ENCODE results near the gene DUSP18.
"Not testable (repeated sequence)": the region's sequence is repeated elsewhere in the genome, so short reads cannot be mapped to it uniquely, and the experiment has no call there.

Gene DUSP18

DNA sequence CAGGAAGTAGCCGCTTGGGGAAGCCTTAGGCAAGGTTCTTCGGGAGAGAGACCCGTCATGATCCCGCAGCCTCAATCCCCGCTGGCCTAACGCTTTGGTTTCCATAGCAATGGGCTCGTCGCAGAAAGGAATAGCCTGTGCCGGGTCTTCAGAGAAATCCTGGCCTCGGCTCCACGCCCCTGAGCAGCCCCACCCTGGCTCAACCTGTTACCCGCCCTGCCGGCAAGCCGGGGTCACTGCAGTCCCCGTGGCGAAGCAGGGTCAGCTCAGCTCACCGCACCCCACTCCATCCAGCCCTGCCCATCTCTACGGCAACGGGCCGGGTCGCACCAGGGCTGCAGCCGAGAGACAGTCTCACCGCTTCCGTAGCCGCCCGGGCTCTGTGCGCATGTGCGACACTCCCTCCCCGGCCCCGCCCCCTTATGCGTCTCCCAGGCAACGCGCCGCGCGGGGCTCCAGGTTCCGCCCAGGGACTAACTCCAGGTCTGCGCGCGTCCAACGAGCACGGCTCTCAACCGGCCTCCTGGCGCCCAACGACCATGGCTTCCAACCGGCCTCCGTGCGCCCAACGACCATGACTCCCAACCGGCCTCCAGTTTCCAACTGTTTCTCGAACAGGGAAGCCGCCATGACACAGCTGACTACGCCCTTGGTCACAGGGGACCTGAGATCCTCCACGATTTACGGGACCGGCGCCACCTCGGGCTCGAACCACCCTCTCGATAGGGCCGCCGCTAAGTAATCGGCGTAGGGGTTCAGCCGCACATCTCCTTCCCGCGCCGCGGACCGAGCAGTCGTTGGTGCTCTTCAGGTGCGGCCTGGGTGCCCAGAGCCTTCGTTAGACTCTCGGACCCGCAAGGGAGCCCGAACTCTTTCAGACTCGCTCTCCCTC is at the start of gene DUSP18:
Gene DUSP18 (minus strand): TSS at position 382 of the 892 bp plus-strand sequence. CDS start 3,872 bp downstream, outside the sequence.
- peak; percentile 88 to 91 for DNase-seq

DNA sequence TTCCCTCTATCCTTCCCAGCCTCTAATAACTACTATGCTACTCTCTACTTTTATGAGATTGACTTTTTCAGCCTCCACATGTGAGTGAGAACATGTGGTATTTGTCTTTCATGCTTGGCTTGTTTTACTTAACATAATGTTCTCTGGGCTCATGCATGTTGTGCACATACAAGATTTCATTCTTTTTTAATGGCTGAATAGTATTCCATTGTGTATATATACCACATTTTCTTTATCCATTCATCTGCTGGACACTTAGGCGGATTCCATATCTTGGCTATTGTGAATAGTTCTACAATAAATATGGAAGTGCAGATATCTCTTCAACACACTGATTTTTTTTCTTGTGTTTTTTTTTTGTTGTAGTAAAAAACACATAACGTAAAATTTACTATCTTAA is 46.4 kb upstream of the DUSP18 start:
- DNase-seq = no peak

DNA sequence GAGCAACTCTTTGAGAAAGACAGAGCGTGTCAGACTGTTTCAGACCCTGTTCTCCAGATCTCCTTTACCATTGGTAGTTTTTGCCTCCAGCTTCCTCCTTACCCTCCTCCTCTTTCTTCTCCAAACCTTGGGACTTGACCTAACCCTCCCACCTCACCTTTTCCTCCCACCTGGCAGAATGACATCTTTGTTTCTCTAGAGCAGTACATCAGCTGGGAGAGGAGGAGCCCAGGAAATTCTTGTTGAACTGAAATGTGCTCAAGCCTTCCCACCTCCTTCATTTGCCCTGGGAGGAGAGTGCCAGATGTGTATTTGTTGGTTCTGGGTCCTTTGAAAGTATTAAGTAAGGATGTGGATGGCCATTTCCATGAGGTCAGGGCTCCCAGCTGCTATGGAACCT is 44.4 kb upstream of the DUSP18 start:
- no peak for DNase-seq

DNA sequence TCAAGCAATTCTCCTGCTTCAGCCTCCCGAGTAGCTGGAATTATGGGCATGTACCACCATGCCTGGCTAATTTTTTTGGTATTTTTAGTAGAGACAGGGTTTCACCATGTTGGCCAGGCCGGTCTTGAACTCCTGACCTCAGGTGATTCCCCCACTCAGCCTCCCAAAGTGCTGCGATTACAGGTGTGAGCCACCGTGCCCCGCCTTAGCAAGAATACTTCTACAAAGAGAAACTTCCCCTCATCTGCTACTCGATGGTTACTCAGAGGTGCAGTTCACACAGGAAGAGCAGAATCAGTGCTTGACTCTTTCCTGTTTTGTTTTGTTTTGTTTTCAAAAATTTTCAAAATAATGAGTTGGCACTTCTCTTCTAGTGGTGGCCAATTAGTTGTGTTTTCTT is 42.3 kb upstream of the DUSP18 start:
- DNase-seq = not testable (repeated sequence)

DNA sequence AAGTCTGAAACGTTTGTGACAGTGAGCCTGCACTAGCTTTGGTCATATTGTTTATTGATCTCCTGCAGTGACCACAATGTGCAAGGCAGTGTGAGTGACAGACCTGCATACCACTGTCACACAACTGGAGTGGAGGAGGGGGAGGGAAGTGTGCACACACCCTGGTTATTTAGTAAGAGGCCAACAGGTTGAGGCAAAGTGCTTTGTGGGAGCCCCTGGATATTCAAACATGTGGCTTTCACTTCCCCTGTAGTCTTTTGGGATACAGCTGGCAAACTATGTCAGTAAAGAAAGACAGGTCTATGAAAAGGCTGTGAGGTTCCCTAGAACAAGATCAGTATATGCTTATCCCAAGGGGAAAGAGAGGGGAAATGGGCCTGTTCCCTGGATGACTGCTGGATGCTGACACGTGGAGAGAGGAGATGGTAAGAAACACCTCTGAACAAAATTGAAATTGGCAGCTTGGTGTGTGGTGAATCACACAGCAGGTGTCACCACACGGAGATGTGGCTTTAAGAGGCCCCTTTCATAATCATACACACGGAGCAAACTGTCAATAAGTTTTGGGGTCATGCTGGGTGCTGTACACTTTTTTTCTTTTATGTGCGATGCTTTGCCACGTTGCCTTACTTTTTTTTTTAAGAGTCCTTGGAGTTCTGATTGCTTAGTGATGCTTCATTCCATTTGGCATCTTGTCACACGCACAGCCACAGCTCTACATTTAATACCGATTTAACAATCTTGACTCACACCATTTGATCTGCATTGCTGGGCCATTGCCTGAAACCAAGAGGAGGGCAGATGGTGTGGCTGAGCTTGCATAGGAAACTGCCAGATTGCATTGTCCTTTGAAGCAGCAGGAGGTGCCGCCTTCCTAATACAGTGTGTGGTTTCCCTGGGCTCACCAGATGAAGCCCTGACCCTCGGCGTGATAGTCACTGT is 38.3 kb upstream of the DUSP18 start:
- no peak for DNase-seq

DNA sequence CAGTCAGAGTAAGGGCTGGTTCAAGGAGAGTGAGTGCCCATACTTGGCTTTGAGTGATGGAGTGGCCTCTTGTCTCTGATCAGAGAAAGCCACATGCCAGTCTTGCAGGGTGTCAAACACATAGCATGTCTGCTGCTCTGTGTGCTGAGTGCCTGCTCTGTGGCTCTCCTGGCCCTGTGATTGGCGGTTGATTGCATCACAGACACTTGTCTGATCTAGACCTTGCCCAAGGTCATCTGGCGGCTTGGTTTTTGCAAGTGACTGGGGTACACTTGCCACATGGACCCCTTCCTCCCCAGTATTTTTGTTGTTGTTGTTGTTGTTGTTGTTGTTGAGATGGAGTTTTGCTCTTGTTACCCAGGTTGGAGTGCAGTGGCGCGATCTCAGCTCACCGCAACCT is 37.3 kb upstream of the DUSP18 start:
- no peak for DNase-seq

- DNase-seq = no peak
These were observed 35.2 kb upstream of the DUSP18 start for GRCh38 chr22:30702856-30703255.

DNA sequence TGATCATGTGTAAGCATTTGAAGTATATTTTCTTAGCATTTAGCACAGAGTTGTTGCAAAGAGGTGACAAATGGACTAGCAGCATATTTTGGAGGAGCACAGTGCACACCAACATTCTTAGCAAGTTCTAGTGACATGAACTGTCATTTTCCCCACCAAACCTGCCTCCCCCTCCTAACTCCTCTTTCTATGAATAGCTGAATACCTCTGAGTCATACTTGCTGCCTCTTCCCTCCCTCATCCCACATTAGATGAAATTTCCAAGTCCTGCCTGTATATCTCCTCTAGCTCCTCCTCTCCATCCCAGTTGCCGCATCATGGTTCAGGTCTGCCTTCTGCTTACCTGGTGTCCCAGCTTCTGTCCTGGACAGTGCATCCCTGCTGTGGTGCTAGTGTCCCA is 34.2 kb upstream of the DUSP18 start:
- DNase-seq = no peak

DNA sequence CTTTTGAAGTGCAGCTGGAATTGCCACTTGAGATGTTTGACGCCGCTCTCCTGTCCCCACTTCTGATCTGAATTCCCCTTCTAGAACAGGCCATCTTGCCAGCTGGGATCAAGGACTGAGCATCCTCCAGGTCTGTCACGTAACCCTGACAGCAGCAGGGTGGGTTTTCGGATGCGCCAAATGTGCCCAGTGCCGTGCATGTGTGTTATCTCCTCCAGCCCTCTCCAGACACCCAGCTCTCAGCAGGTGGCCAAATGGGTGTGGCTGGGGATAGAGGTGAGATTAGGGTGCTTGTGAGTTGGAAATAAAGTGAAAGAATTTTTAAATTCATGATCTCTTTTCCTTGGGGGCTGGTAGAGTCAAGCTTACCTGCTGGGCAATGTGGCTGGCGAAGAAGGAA is 30.3 kb upstream of the DUSP18 start:
- DNase-seq = no peak

GRCh38 chr22:30695871-30696655 is 28.4 kb upstream of the DUSP18 start:
- no peak for DNase-seq

DNA sequence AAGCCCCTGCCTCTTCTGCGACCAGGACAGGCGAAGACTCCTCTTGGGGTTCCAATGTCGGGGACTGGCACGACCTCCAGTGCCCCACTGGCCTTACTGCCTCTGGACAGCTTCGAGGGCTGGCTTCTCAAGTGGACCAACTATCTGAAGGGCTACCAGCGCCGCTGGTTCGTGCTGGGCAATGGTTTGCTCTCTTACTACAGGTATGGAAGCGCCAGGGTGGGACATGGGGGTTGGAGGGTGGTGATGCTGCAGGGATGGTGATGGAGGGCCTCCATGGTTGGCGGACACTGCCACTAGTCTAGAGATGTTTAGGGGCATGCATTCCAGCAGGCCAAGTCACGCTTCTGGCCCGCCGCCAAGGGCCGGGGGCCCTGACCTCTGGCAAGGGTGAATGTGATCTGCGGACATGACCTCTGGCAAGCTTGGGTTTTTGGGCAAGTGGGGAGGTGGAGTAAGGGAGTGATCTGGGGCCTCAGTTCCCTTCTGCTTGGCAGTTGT is 27.7 kb upstream of the DUSP18 start:
- DNase-seq = no peak

GRCh38 chr22:30694640-30695350 is 27.1 kb upstream of the DUSP18 start, which contains the start of gene OSBP2:
Gene OSBP2, plus strand, starts transcription at chr22:30694874. Its CDS starts 36 bp downstream, at chr22:30694910.
- DNase-seq = peak; percentile 32 to 43

- peak; percentile 60 to 75 for DNase-seq
These were observed 26.5 kb upstream of the DUSP18 start for GRCh38 chr22:30694171-30694639.

GRCh38 chr22:30691204-30691603 is 23.5 kb upstream of the DUSP18 start:
- DNase-seq = no peak

DNA sequence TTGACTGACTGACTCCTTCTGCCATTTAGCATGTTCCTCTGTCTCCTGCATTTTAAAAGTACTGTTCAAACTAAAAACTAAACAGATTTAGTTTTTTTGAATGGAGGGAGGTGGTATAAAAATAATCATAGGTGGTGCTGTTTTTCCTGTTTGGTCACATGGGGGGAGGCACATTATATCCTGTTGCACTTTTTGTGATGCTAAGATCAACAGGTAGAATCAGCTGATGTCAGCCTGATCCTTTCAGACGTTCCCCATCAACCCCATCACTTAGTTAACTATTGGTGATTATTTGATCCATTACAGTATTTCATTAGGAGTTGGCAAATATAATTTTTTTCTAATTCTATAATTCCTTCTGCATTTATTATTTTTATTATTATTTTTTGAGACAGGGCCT is 21.9 kb upstream of the DUSP18 start:
- no peak for DNase-seq

DNA sequence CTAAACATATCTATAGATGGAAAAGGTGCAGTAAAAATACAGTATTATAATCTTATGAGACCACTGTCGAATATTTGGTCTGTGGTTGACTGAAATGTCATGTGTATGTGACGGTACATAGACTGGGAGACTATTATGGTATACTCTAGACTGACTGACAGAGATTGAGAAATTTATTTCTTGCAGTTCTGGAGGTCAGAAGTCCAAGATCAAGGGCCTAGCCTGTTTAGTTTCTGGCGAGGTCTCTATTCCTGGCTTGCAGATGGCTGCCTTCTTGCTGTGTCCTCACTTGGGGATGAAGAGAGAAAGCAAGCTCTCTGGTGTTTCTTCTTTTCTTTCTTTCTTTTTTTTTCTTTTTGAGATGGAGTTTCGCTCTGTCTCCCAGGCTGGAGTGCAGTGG is 19.7 kb upstream of the DUSP18 start:
- DNase-seq = no peak

- DNase-seq = no peak
These were observed 17.5 kb upstream of the DUSP18 start for GRCh38 chr22:30685178-30685577.

- DNase-seq = no peak
These were observed 14.2 kb upstream of the DUSP18 start for GRCh38 chr22:30681831-30682230.

- no peak for DNase-seq
These were observed 13.5 kb upstream of the DUSP18 start for GRCh38 chr22:30680991-30681770.

- not testable (repeated sequence) for DNase-seq
These were observed 12.4 kb upstream of the DUSP18 start for GRCh38 chr22:30679895-30680690.
